ENCODE measurements around the gene TGFBR1. TPM values are rescaled to one million over a fixed set of nuclear protein-coding genes. Genes with fewer than 3 reads are reported as not detected.

The TGFBR1 gene
- total RNA-seq, 1 donor from 2014 or later: 38.1 TPM

DNA sequence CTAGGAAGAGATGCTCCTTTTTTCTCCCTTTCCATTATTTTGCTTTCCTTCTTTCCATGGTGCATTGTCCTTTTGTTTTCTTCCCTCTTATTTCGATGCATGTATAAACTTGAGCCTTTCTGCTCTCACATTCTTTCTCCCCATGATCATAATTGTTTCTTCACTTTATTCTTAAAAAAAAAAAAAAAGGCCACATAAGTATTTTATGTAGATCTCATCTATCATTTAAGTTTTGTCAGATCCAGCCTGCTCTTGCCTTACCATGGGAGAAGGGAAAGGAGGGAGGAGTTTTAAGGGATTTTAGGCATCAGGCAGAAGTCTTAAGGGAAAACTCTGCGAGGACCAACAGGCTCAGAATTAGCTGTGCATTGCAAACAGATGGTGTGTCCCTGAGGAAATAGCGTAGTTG, 11.1 kb downstream of the TGFBR1 start:
- Histone ChIP-seq H3K9ac (ENCODE audit: low read depth in 1 of 3, low read length in 3 of 3) (no peak overlapping the region), H3K27me3 (ENCODE audit: control insufficient read depth in 3 of 3, insufficient read depth in 3 of 3, low read length in 3 of 3) (no peaks in the 10 kb centered on the region), H3K36me3 (ENCODE audit: control insufficient read depth in 3 of 3, insufficient read depth in 3 of 3, low read length in 3 of 3) (no peaks in the 10 kb centered on the region), H3K9me3 (ENCODE audit: control insufficient read depth in 3 of 3, low read length in 3 of 3) (no peaks in the 10 kb centered on the region), H3K27ac (ENCODE audit: low read depth, low read length) (no peak overlapping the region), H3K4me3 (ENCODE audit: low read length in 3 of 3) (no peak overlapping the region), H3K4me1 (ENCODE audit: control insufficient read depth in 3 of 3, insufficient read depth in 3 of 3, low read length in 3 of 3) (peaks cover 32 to 45% (median 32%) of the 10 kb centered on the region in 3 donors)

DNA sequence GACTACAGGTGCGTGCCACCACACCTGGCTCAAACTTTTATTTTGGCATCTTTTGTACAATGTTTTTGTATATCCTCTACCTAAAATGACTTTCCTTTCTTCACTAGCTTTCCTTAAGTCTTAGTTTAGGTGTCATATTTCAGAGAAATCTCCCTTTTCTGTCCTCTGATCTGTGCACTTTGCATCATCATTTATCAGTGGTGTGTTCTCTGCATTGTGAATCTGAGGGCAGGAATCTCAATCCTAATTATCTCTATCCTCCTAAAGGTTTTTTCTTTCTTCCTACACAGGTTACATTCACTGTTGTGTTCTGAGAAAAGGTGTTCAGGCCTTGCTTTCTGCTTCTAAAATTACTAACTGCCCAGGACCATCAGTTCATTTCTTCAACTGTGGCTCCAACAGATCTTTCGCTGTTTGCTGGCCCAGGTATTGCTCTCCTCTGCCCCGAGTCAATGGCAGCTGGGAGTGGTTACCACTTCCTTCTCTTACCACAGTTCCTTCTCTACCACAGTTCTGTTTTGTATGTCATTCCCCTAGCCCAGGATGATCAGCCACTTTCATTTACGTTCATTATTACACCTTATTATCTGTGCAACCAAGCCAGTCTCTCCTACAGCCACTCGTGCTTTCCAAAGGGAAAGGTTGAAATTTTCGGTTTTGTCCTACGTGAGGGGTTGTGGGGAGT, 14.0 kb downstream of the TGFBR1 start:
- Histone ChIP-seq H3K4me1 (ENCODE audit: control insufficient read depth in 3 of 3, insufficient read depth in 3 of 3, low read length in 3 of 3) (peaks cover 21 to 31% (median 28%) of the 10 kb centered on the region in 3 donors), H3K4me3 (ENCODE audit: low read length in 3 of 3) (no peak overlapping the region), H3K36me3 (ENCODE audit: control insufficient read depth in 3 of 3, insufficient read depth in 3 of 3, low read length in 3 of 3) (no peaks in the 10 kb centered on the region), H3K27ac (ENCODE audit: low read depth, low read length) (no peak overlapping the region), H3K9ac (ENCODE audit: low read depth in 1 of 3, low read length in 3 of 3) (no peak overlapping the region), H3K27me3 (ENCODE audit: control insufficient read depth in 3 of 3, insufficient read depth in 3 of 3, low read length in 3 of 3) (no peaks in the 10 kb centered on the region), H3K9me3 (ENCODE audit: control insufficient read depth in 3 of 3, low read length in 3 of 3) (no peaks in the 10 kb centered on the region)

GRCh38 chr9:99119976-99120655, 15.2 kb downstream of the TGFBR1 start:
- no peak overlapping the region for H3K9ac ChIP-seq (ENCODE audit: low read depth in 1 of 3, low read length in 3 of 3)
- H3K9me3 ChIP-seq (ENCODE audit: control insufficient read depth in 3 of 3, low read length in 3 of 3): no peaks in the 10 kb centered on the region
- no peaks in the 10 kb centered on the region for H3K27me3 ChIP-seq (ENCODE audit: control insufficient read depth in 3 of 3, insufficient read depth in 3 of 3, low read length in 3 of 3)
- no peaks in the 10 kb centered on the region for H3K36me3 ChIP-seq (ENCODE audit: control insufficient read depth in 3 of 3, insufficient read depth in 3 of 3, low read length in 3 of 3)
- H3K4me3 ChIP-seq (ENCODE audit: low read length in 3 of 3): no peak overlapping the region
- H3K4me1 ChIP-seq (ENCODE audit: control insufficient read depth in 3 of 3, insufficient read depth in 3 of 3, low read length in 3 of 3): peaks cover 11 to 20% (median 16%) of the 10 kb centered on the region in 3 donors
- no peak overlapping the region for H3K27ac ChIP-seq (ENCODE audit: low read depth, low read length)

DNA sequence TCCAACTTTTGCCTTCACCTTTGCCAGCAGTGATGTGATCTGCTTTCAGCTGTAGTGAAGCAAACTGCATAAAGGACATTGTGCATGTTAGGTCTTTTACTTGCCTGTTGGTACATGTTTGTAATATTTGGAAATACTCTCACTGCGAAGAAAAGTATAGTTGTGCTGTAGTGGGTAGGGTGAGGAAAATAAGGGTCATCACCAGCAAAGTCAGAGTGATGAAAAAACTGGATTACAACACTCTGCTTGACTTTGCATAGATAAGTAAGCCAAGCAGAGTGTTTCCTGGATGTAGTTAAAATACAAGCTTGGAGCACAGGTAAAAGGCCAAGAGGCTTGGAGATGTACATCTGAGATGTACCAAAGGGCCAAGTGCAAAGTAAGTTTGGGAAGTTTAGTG, 16.7 kb downstream of the TGFBR1 start:
- H3K27ac ChIP-seq (ENCODE audit: low read depth, low read length): no peak overlapping the region
- no peaks in the 10 kb centered on the region for H3K36me3 ChIP-seq (ENCODE audit: control insufficient read depth in 3 of 3, insufficient read depth in 3 of 3, low read length in 3 of 3)
- no peaks in the 10 kb centered on the region for H3K9me3 ChIP-seq (ENCODE audit: control insufficient read depth in 3 of 3, low read length in 3 of 3)
- no peaks in the 10 kb centered on the region for H3K27me3 ChIP-seq (ENCODE audit: control insufficient read depth in 3 of 3, insufficient read depth in 3 of 3, low read length in 3 of 3)
- no peak overlapping the region for H3K4me3 ChIP-seq (ENCODE audit: low read length in 3 of 3)
- no peak overlapping the region for H3K9ac ChIP-seq (ENCODE audit: low read depth in 1 of 3, low read length in 3 of 3)
- H3K4me1 ChIP-seq (ENCODE audit: control insufficient read depth in 3 of 3, insufficient read depth in 3 of 3, low read length in 3 of 3): peaks cover 8 to 12% (median 12%) of the 10 kb centered on the region in 3 donors

DNA sequence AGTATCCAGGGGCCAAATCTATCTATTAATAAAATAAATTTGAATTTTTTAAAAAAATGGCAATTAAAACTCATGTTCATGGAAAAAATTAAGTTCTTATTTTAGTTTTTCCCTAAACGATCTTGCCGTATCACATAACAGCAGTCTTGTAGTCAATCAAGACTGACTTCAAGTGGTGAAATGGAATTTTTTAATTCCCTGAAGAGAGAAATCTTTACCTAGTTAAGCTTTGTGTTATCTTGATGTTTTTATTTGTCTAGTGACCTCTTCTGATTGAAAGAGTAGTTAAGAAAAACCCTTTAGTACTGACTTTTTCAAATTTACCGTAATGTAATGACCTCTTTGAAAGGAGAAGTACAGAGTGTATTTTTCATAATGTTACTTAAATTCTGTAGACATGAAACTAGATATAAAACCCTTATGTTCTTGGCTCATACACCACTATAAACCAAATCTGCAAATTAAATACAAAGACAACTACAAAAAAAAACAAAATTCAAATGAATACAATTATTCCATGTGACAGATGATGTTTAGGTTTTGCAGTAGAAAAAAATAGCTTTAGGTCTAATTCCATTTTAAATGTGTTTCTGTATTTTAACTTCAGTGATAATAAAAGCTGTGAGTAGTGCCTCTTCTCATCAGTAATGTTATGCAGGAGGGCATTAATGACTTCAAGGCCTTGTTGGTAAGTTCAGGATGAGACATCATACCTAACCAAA, 19.8 kb downstream of the TGFBR1 start:
- no peak overlapping the region for H3K27ac ChIP-seq (ENCODE audit: low read depth, low read length)
- H3K27me3 ChIP-seq (ENCODE audit: control insufficient read depth in 3 of 3, insufficient read depth in 3 of 3, low read length in 3 of 3): no peaks in the 10 kb centered on the region
- H3K4me1 ChIP-seq (ENCODE audit: control insufficient read depth in 3 of 3, insufficient read depth in 3 of 3, low read length in 3 of 3): peaks cover 17 to 21% (median 19%) of the 10 kb centered on the region in 3 donors
- no peaks in the 10 kb centered on the region for H3K9me3 ChIP-seq (ENCODE audit: control insufficient read depth in 3 of 3, low read length in 3 of 3)
- H3K9ac ChIP-seq (ENCODE audit: low read depth in 1 of 3, low read length in 3 of 3): no peak overlapping the region
- H3K4me3 ChIP-seq (ENCODE audit: low read length in 3 of 3): no peak overlapping the region
- no peaks in the 10 kb centered on the region for H3K36me3 ChIP-seq (ENCODE audit: control insufficient read depth in 3 of 3, insufficient read depth in 3 of 3, low read length in 3 of 3)

DNA sequence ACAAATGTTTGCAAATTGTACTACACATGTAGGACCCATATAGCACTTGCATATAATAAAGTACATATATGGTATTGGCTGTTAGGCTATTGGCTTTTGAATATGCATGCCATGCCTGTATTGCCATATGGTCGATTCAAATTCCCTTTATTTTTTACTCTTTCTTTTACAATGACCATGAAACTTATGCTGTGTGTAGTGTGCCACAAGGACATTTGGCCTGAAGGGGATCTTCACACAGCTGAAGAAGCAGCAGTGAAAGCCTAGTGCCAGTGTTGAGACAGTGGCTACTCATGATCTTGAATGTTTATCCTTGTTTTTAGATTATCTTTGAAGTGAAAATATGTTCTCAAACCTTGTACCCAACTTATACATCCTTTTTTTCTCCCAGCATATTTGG, 20.5 kb downstream of the TGFBR1 start:
- Histone ChIP-seq H3K27me3 (ENCODE audit: control insufficient read depth in 3 of 3, insufficient read depth in 3 of 3, low read length in 3 of 3) (no peaks in the 10 kb centered on the region), H3K4me1 (ENCODE audit: control insufficient read depth in 3 of 3, insufficient read depth in 3 of 3, low read length in 3 of 3) (peaks cover 19 to 22% (median 21%) of the 10 kb centered on the region in 3 donors), H3K36me3 (ENCODE audit: control insufficient read depth in 3 of 3, insufficient read depth in 3 of 3, low read length in 3 of 3) (no peaks in the 10 kb centered on the region), H3K27ac (ENCODE audit: low read depth, low read length) (no peak overlapping the region), H3K9me3 (ENCODE audit: control insufficient read depth in 3 of 3, low read length in 3 of 3) (no peaks in the 10 kb centered on the region), H3K9ac (ENCODE audit: low read depth in 1 of 3, low read length in 3 of 3) (no peak overlapping the region), H3K4me3 (ENCODE audit: low read length in 3 of 3) (no peak overlapping the region)

GRCh38 chr9:99126312-99126711, 21.4 kb downstream of the TGFBR1 start:
- Histone ChIP-seq H3K9ac (ENCODE audit: low read depth in 1 of 3, low read length in 3 of 3) (no peak overlapping the region), H3K27me3 (ENCODE audit: control insufficient read depth in 3 of 3, insufficient read depth in 3 of 3, low read length in 3 of 3) (no peaks in the 10 kb centered on the region), H3K27ac (ENCODE audit: low read depth, low read length) (no peak overlapping the region), H3K9me3 (ENCODE audit: control insufficient read depth in 3 of 3, low read length in 3 of 3) (no peaks in the 10 kb centered on the region), H3K4me1 (ENCODE audit: control insufficient read depth in 3 of 3, insufficient read depth in 3 of 3, low read length in 3 of 3) (peaks cover 18 to 22% (median 19%) of the 10 kb centered on the region in 3 donors), H3K4me3 (ENCODE audit: low read length in 3 of 3) (no peak overlapping the region), H3K36me3 (ENCODE audit: control insufficient read depth in 3 of 3, insufficient read depth in 3 of 3, low read length in 3 of 3) (no peaks in the 10 kb centered on the region)

GRCh38 chr9:99127356-99128132, 22.6 kb downstream of the TGFBR1 start:
- H3K36me3 ChIP-seq (ENCODE audit: control insufficient read depth in 3 of 3, insufficient read depth in 3 of 3, low read length in 3 of 3): peaks cover 0 to 3% (median 3%) of the 10 kb centered on the region in 3 donors
- no peaks in the 10 kb centered on the region for H3K27me3 ChIP-seq (ENCODE audit: control insufficient read depth in 3 of 3, insufficient read depth in 3 of 3, low read length in 3 of 3)
- H3K27ac ChIP-seq (ENCODE audit: low read depth, low read length): no peak overlapping the region
- no peak overlapping the region for H3K9ac ChIP-seq (ENCODE audit: low read depth in 1 of 3, low read length in 3 of 3)
- H3K9me3 ChIP-seq (ENCODE audit: control insufficient read depth in 3 of 3, low read length in 3 of 3): no peaks in the 10 kb centered on the region
- H3K4me3 ChIP-seq (ENCODE audit: low read length in 3 of 3): no peak overlapping the region
- peaks cover 12 to 17% (median 15%) of the 10 kb centered on the region in 3 donors for H3K4me1 ChIP-seq (ENCODE audit: control insufficient read depth in 3 of 3, insufficient read depth in 3 of 3, low read length in 3 of 3)

DNA sequence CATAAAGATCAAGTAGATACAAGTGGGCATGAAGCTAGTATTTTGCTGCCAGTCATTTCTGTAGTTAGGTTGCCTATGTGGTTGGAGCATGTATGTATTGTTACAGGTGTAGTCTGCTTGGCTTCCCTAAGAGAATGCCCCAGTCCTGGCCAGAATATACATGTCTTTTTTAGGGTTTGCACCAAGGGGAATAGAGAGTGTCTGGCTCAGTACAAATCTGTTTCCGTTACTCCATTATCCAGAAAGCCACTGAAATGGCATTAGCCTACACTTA, 23.2 kb downstream of the TGFBR1 start:
- Histone ChIP-seq H3K9me3 (ENCODE audit: control insufficient read depth in 3 of 3, low read length in 3 of 3) (no peaks in the 10 kb centered on the region), H3K36me3 (ENCODE audit: control insufficient read depth in 3 of 3, insufficient read depth in 3 of 3, low read length in 3 of 3) (peaks cover 0 to 3% (median 3%) of the 10 kb centered on the region in 3 donors), H3K27ac (ENCODE audit: low read depth, low read length) (no peak overlapping the region), H3K27me3 (ENCODE audit: control insufficient read depth in 3 of 3, insufficient read depth in 3 of 3, low read length in 3 of 3) (no peaks in the 10 kb centered on the region), H3K9ac (ENCODE audit: low read depth in 1 of 3, low read length in 3 of 3) (no peak overlapping the region), H3K4me3 (ENCODE audit: low read length in 3 of 3) (no peak overlapping the region), H3K4me1 (ENCODE audit: control insufficient read depth in 3 of 3, insufficient read depth in 3 of 3, low read length in 3 of 3) (peaks cover 12 to 15% (median 14%) of the 10 kb centered on the region in 3 donors)

Measured in skeletal muscle tissue (tissue), 4 donors.